Midbrain (tissue), 1 donor: Measurements from ENCODE around the gene IQCN.
A peak's percentile ranks its signal among the peaks of the same experiment; 100 is the strongest.

Experiments
- DNase-seq: peaks from one replicate; lab custom pipeline; 2025; lab: John Stamatoyannopoulos, UW

IQCN gene

DNA sequence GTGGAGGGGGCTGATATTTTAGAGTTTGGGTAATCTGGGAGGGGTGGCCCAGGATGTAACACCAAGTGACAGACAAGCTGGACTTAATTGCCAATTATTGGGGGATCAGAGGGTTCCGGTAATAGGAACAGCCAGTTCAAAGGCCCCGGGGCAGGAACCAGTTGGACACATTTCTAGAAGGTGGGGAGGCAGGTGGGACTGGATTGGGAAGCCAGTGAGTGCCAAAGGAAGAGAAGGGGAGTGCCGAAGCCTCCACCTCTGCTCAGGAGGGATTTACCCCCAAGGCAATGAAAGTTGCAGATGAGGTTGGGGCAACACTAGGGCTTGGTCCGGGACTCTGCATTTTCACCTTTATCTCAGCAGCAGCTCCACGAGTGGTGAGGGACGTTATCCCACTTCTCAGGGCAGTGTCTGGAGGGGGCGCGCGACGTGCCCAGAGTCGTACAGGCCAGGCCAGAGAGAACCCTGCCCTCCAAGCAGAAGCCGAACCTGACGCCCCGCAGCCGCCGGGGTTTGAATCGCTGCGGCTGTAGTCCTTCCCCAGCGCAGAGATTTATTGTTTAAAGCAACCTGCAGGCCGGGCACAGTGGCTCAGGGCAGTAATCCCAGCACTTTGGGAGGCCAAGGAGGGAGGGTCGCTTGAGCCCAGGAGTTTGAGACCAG, 12.9 kb upstream of the IQCN start:
- DNase-seq = no peak

DNA sequence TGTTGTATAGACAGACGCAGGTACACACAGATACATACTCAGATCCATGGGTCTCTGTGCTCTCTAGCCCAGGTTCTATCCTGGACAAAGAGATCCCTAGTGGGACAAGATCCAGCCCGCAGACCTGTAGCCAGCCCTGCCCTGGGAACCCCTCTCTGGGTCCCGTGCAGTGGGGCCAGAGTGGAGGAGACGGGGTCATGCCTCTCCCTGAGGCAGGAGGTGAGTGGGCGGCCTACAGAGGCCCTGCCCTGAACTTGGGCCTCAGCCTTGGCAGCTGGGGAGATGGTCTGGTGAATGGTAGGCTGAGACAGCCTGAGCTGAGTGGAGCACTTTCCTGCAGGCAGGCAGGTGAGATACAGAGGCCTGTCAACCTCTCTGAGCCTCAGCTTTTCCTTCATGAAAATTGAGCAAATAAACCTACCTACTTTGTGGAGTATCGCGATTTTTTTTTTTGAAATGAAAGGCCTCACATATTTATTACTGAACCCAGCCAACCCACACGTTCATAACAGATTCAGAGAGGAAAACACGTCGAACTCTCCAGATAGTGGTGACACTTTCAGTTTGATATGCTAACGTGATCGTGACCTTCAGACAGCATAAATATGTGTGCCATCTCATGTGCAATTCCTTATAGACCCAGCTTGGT, 10.6 kb upstream of the IQCN start:
- DNase-seq = no peak

- no peak for DNase-seq
Measured at GRCh38 chr19:18283338-18283737, 9.1 kb upstream of the IQCN start.

GRCh38 chr19:18282788-18283141, 8.5 kb upstream of the IQCN start:
- no peak for DNase-seq

- DNase-seq = peak; percentile 77
Measured at GRCh38 chr19:18282021-18282787, 8.0 kb upstream of the IQCN start.

- peak; percentile 99 for DNase-seq
Measured at GRCh38 chr19:18281082-18282020, 7.1 kb upstream of the IQCN start, which contains the start of gene JUND. JUND (minus strand) TSS chr19:18281622; CDS start chr19:18281484, 138 bp downstream.

GRCh38 chr19:18280247-18281081, 6.2 kb upstream of the IQCN start:
- peak; percentile 82 for DNase-seq

DNA sequence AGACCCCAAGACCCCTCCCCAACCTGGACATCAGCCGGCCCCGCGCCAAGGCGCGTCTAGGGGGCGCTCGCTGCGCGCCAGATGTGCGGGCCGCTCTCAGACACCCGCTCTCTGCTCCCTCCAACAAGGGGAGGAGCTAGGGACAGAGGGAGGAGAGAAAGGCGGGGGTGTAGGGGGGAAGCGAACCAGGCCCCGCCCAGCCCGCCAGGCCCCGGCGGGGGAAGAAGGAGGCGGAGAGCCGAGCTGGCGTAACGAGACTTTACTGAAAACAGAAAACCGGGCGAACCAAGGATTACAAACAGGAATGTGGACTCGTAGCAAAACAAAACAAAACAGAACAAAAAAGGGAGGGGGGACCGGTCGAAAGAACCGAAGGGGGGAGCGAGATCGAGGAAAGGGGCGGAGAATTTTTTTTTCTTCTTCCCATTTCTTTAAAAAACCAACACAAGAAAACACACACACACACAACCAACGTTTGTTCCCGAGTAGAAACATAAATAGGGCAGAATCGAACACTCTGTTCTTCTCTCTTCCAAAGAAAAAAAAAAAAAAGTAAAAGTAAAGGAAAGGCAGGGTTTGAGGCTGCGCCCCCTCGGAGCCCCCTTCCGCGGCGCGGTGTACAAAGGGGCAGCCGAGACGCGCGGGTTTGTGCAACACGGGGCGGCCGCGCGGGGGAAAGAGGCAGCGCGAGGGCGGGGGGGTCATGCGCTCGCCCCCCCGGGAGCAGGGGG, 5.4 kb upstream of the IQCN start:
- peak; percentile 97 for DNase-seq

- no peak for DNase-seq
Measured at GRCh38 chr19:18279266-18279515, 4.9 kb upstream of the IQCN start.

DNA sequence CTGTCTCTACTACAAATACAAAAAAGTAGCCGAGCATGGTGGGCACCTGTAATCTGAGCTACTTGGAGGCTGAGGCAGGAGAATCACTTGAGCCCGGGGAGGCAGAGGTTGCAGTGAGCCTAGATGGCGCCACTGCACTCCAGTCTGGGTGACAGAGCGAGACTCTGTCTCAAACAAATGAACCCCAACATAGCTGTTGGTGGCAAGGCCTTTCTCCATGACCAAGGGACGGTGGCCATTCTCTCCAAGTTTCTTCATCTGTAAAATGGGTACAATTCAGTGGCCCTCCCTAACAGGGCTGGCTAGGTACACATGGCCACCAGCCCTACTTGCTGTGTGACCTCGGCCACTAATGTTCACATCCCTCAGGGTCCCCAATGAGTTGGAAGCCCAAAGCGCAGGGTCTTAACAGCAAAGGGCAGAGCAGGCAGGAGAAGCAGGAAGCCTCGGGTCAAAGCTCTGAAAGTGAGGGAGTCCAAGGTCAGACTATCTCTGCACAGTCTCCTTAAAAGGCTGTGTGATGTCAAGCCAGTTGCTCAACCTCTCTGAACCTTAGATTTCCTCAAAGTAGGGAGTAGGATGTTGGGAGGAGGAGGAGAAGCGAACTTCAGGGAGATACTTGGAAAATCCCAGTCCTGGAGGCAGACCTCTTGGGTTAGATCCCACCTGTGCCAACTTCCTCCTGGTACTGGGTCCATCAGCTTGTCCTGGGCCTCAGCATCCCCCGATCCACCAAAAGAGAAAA, 4.4 kb upstream of the IQCN start:
- DNase-seq = no peak

- DNase-seq = peak; percentile 79
Measured at GRCh38 chr19:18274781-18275356, 617 bp upstream of the IQCN start.

DNA sequence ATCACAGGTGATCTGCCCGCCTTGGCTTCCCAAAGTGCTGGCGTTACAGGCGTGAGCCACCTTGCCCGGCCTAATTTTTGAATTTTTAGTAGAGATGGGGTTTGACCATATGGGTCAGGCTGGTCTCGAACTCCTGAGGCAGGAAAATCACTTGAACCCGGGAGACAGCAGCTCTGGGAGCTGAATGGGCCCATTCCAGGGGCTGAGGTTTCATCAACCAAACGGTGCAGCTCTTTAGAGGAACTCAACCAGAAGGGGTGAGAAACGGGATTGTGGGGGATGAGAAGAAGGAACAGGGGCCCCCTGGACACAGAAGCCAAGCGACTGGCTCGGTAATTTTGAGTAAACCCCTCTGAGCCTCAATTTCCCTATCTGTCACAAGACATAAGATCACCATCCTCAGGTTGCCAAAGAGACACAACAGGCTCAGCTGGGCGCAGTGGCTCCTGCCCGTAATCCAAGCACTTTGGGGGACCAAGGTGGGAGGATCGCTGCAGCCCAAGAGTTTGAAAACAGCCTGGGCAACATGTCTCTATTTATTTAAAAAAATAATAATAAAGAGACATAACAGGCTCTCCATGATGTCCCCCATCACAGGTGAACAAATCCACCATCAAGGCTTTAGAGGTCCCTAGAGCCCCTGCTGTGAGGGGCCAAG, 562 bp downstream of the IQCN start:
- DNase-seq = no peak

DNA sequence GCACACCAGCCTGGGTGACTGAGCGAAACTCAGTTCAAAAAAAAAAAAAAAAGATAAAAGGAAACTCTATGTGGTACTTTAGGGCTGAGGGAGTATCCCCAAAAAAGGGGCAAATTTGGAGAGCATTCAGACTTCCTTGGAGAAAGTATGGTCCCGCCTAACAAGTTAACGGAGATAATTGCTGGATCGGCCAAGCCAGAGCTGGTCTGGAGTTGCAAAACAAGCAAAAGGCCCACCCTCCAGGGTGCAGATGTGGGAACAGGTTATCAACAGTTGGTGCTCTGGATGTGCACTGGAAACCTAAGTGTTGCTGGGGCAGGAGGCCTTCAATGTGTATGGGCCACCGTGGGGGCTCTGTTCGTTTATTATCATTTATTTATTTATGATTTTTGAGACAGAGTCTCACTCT, 2.8 kb downstream of the IQCN start:
- DNase-seq = no peak

GRCh38 chr19:18270326-18270725, 3.9 kb downstream of the IQCN start:
- DNase-seq = no peak

DNA sequence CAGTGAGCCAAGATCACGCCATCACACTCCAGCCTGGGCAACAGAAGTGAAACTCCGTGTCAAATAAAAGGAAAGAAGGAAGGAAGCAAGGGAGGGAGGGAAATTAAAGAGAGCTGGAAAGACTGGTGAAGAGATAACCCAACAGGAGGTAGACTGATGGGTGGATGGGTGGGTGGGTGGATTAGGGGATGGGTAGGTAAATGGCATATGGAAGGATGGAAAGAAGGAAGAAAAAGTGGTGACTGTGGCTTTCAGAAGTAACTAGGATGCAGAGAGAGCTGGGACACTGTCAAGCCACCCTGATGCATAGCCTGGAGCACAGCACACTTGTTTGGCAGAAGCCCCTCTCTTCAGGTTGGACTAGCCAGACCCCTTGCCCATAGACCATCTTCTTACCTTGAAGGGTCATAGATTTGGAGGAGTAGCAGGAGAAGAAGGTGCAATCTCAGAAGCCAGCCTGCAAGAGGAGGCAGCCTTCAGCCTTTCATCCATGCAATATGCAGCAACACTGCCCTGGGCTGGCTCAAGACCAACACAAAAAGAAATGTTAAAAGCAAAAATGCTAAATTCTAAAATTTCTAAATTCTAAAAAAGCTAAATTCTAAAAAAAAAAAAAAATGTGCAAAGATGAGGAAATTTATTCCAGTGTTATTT, 5.1 kb downstream of the IQCN start:
- DNase-seq = no peak

GRCh38 chr19:18266771-18267686, 7.2 kb downstream of the IQCN start:
- DNase-seq = no peak

GRCh38 chr19:18265582-18265981, 8.7 kb downstream of the IQCN start:
- DNase-seq = no peak
